GM23248 (cell line): ENCODE results near the gene OR10G3.

Experiments used
- EZH2 ChIP-seq: fragments of 200-600 bp; sonication (generic); IDR thresholded peaks from 2 replicates; pipeline ENCODE4 v1.6.1; 2018; ENCODE audit warnings: antibody characterized with exemption, mild to moderate bottlenecking; ENCODE audit not compliant: insufficient read depth, poor library complexity, severe bottlenecking
- EZH2phosphoT487 ChIP-seq: fragments of 200-600 bp; sonication (generic); IDR thresholded peaks from 2 replicates; pipeline ENCODE4 v1.6.1; 2018; ENCODE audit warnings: antibody characterized with exemption, moderate library complexity, mild to moderate bottlenecking, low read depth; ENCODE audit not compliant: insufficient read depth

- TF ChIP-seq EZH2phosphoT487 (no peak), EZH2 (no peak)
These were observed 23.3 kb downstream of the OR10G3 start for GRCh38 chr14:21556378-21557083.
